ENCODE measurements around the gene PDLIM1.

- TF ChIP-seq CTCF (IDR thresholded peaks at IDR 0.05): no peak
- no peak for TF ChIP-seq POLR2A (IDR thresholded peaks at IDR 0.05)
Observed at GRCh38 chr10:95229724-95230627, 60.8 kb downstream of the PDLIM1 start.
